Mesenchymal stem cell (in vitro differentiated cells and primary cell): Measurements from ENCODE around the gene ADD3.
A peak's percentile ranks its signal among the peaks of the same experiment; 100 is the strongest.

Experiments used
- DNase-seq: peaks from one replicate; pipeline ENCODE4 v3.0.0-alpha.2; 2013
- H2AFZ ChIP-seq: one replicate; pipeline ENCODE4 v1.6.1; 2013; ENCODE audit warnings: low read depth, mild to moderate bottlenecking, control low read depth, inconsistent platforms, low read length, moderate library complexity
- H2AK5ac ChIP-seq: 2 replicates; pipeline ENCODE4 v1.6.1; 2013; ENCODE audit warnings: low read length, moderate library complexity, mild to moderate bottlenecking, inconsistent platforms; ENCODE audit not compliant: severe bottlenecking
- H2BK120ac ChIP-seq: one replicate; pipeline ENCODE4 v1.6.1; 2013; ENCODE audit warnings: low read depth, mild to moderate bottlenecking, inconsistent platforms, low read length, moderate library complexity
- H2BK12ac ChIP-seq, 2 experiments: one replicate each; pipeline ENCODE4 v1.6.1; 2013; ENCODE audit warnings: inconsistent platforms in 2 of 2, low read length in 2 of 2, mild to moderate bottlenecking in 2 of 2, moderate library complexity in 2 of 2, control low read depth in 1 of 2
- H2BK15ac ChIP-seq: one replicate; pipeline ENCODE4 v1.6.1; 2013; ENCODE audit warnings: mild to moderate bottlenecking, low read depth, inconsistent platforms; ENCODE audit not compliant: poor library complexity, severe bottlenecking
- H2BK5ac ChIP-seq: 2 replicates; pipeline ENCODE4 v1.6.1; 2013; ENCODE audit warnings: low read depth, mild to moderate bottlenecking, low read length, control low read depth, inconsistent platforms; ENCODE audit not compliant: poor library complexity, severe bottlenecking
- H3K14ac ChIP-seq, 2 experiments: one replicate each; pipeline ENCODE4 v1.6.1; 2013; ENCODE audit warnings: inconsistent platforms in 2 of 2, low read length in 2 of 2, control low read depth in 1 of 2, mild to moderate bottlenecking in 1 of 2, moderate library complexity in 1 of 2
- H3K18ac ChIP-seq, 2 experiments: one replicate each; pipeline ENCODE4 v1.6.1; 2013; ENCODE audit warnings: inconsistent platforms in 2 of 2, low read length in 2 of 2, control low read depth in 1 of 2, low read depth in 1 of 2, mild to moderate bottlenecking in 1 of 2
- H3K23ac ChIP-seq, 2 experiments: one replicate each; pipeline ENCODE4 v1.6.1; 2013; ENCODE audit warnings: inconsistent platforms in 2 of 2, low read length in 2 of 2, mild to moderate bottlenecking in 2 of 2, moderate library complexity in 2 of 2, control low read depth in 1 of 2
- H3K27ac ChIP-seq: 2 replicates; pipeline ENCODE4 v1.5.1; 2013; ENCODE audit warnings: mild to moderate bottlenecking, moderate library complexity, low read length, control low read depth, inconsistent platforms; ENCODE audit not compliant: poor library complexity, severe bottlenecking
- H3K27me3 ChIP-seq, 2 experiments: 2 replicates each; pipeline versions ENCODE4 v1.6.1 to v1.7.0; 2013; ENCODE audit warnings: low read length in 2 of 2, mild to moderate bottlenecking in 2 of 2, moderate library complexity in 2 of 2, control low read depth in 1 of 2, inconsistent platforms in 1 of 2; ENCODE audit not compliant: control insufficient read depth in 1 of 2, insufficient read depth in 1 of 2
- H3K36me3 ChIP-seq, 2 experiments: 2 replicates each; pipeline versions ENCODE4 v1.6.1 to v1.7.0; 2013; ENCODE audit warnings: low read length in 2 of 2, control low read depth in 1 of 2, inconsistent platforms in 1 of 2, low read depth in 1 of 2, mild to moderate bottlenecking in 1 of 2; ENCODE audit not compliant: insufficient read depth in 2 of 2, control insufficient read depth in 1 of 2
- H3K4ac ChIP-seq, 2 experiments: one replicate each; pipeline ENCODE4 v1.6.1; 2013; ENCODE audit warnings: inconsistent platforms in 2 of 2, low read length in 2 of 2, mild to moderate bottlenecking in 2 of 2, moderate library complexity in 2 of 2, control low read depth in 1 of 2, low read depth in 1 of 2
- H3K4me1 ChIP-seq: 2 replicates; pipeline ENCODE4 v1.6.1; 2013; ENCODE audit warnings: low read depth, low read length, control low read depth; ENCODE audit not compliant: control insufficient read depth, insufficient read depth
- H3K4me2 ChIP-seq: 2 replicates; pipeline ENCODE4 v1.6.1; 2013; ENCODE audit warnings: low read length, mild to moderate bottlenecking, inconsistent platforms; ENCODE audit not compliant: poor library complexity, severe bottlenecking
- H3K4me3 ChIP-seq, 2 experiments: 2 replicates each; pipeline versions ENCODE4 v1.5.1 to v1.7.0; 2013; ENCODE audit warnings: low read length in 2 of 2, mild to moderate bottlenecking in 2 of 2, control low read depth in 1 of 2, low read depth in 1 of 2; ENCODE audit not compliant: insufficient read depth in 1 of 2
- H3K79me1 ChIP-seq: replicated peaks from 2 replicates; pipeline ENCODE4 v1.6.1; 2013; ENCODE audit warnings: mild to moderate bottlenecking, control low read depth, low read length, inconsistent platforms; ENCODE audit not compliant: poor library complexity, severe bottlenecking
- H3K9ac ChIP-seq: 2 replicates; pipeline ENCODE4 v1.7.0; 2013; ENCODE audit warnings: mild to moderate bottlenecking, low read length, moderate library complexity
- H3K9me3 ChIP-seq: 2 replicates; pipeline ENCODE4 v1.7.0; 2013; ENCODE audit warnings: mild to moderate bottlenecking, low read length; ENCODE audit not compliant: control insufficient read depth
- H4K8ac ChIP-seq: one replicate; pipeline ENCODE4 v1.6.1; 2013; ENCODE audit warnings: inconsistent platforms, mild to moderate bottlenecking, low read length, moderate library complexity
- H4K91ac ChIP-seq: one replicate; pipeline ENCODE4 v1.6.1; 2013; ENCODE audit warnings: mild to moderate bottlenecking, low read length, inconsistent platforms
- WGBS: methylation state at CpG from one replicate; pipeline ENCODE4 v1.1.7; 2013; ENCODE audit warnings: mixed read lengths; 5-methylcytosine and 5-hydroxymethylcytosine counted together

Gene ADD3

GRCh38 chr10:110029450-110029849, 21.7 kb downstream of the ADD3 start:
- Histone ChIP-seq H4K91ac (no peak overlapping the region), H2BK120ac (no peak overlapping the region), H3K79me1 (peaks cover 23% of the 10 kb centered on the region), H2AK5ac (no peak overlapping the region), H3K4me1 (no peaks in the 10 kb centered on the region), H3K27me3 (no peaks in the 10 kb centered on the region), H2AFZ (no peak overlapping the region), H3K18ac (no peak overlapping the region), H3K23ac (no peak overlapping the region), H2BK12ac (no peak overlapping the region), H3K27ac (no peak overlapping the region), H3K9ac (no peak overlapping the region), H3K14ac (no peak overlapping the region), H2BK5ac (no peak overlapping the region), H3K4me2 (no peak overlapping the region), H3K9me3 (no peaks in the 10 kb centered on the region), H3K4ac (no peak overlapping the region), H3K4me3 (no peak overlapping the region), H3K36me3 (peaks cover 0 to 3% of the 10 kb centered on the region in 2 experiments), H2BK15ac (no peak overlapping the region), H4K8ac (no peak overlapping the region)
- no peak for DNase-seq
- no CpG with 5 or more reads among the region's 2 CpGs for WGBS

- Histone ChIP-seq H2AFZ (no peak overlapping the region), H2BK15ac (no peak overlapping the region), H2BK12ac (no peak overlapping the region), H3K36me3 (peaks cover 0 to 3% of the 10 kb centered on the region in 2 experiments), H2BK5ac (no peak overlapping the region), H3K4me3 (no peak overlapping the region), H4K91ac (no peak overlapping the region), H3K14ac (no peak overlapping the region), H2BK120ac (no peak overlapping the region), H3K4me2 (no peak overlapping the region), H2AK5ac (no peak overlapping the region), H3K18ac (no peak overlapping the region), H3K79me1 (peaks cover 21% of the 10 kb centered on the region), H3K27ac (no peak overlapping the region), H3K4me1 (peaks cover 3% of the 10 kb centered on the region), H3K9me3 (no peaks in the 10 kb centered on the region), H4K8ac (no peak overlapping the region), H3K9ac (peak overlapping the region; percentile 22), H3K23ac (no peak overlapping the region), H3K27me3 (no peaks in the 10 kb centered on the region), H3K4ac (no peak overlapping the region)
- no peak for DNase-seq
- 96% methylated on average over 1 of the region's 4 CpGs for WGBS
Observed at GRCh38 chr10:110032801-110033700, 25.3 kb downstream of the ADD3 start.

GRCh38 chr10:110033701-110034235, 26.0 kb downstream of the ADD3 start:
- Histone ChIP-seq H3K18ac (no peak overlapping the region), H3K9me3 (no peaks in the 10 kb centered on the region), H2BK15ac (no peak overlapping the region), H3K27ac (no peak overlapping the region), H4K91ac (no peak overlapping the region), H3K4me3 (no peak overlapping the region), H4K8ac (no peak overlapping the region), H2AFZ (no peak overlapping the region), H3K9ac (no peak overlapping the region), H2BK12ac (no peak overlapping the region), H3K4me1 (peaks cover 3% of the 10 kb centered on the region), H2BK5ac (no peak overlapping the region), H3K27me3 (no peaks in the 10 kb centered on the region), H3K79me1 (peaks cover 22% of the 10 kb centered on the region), H2AK5ac (no peak overlapping the region), H3K23ac (no peak overlapping the region), H2BK120ac (no peak overlapping the region), H3K4me2 (no peak overlapping the region), H3K4ac (no peak overlapping the region), H3K36me3 (peaks cover 0 to 3% of the 10 kb centered on the region in 2 experiments), H3K14ac (no peak overlapping the region)
- WGBS, result no CpG with 5 or more reads among the region's 2 CpGs
- DNase-seq, result peak; percentile 27

- no peak for DNase-seq
- no peak overlapping the region for H2AFZ ChIP-seq
- no peak overlapping the region for H3K23ac ChIP-seq
- H3K14ac ChIP-seq, result no peak overlapping the region
- H4K8ac ChIP-seq, result no peak overlapping the region
- H3K27me3 ChIP-seq, result no peaks in the 10 kb centered on the region
- H4K91ac ChIP-seq, result no peak overlapping the region
- no peak overlapping the region for H3K4me3 ChIP-seq
- H3K4me1 ChIP-seq, result peaks cover 3% of the 10 kb centered on the region
- H3K4ac ChIP-seq, result no peak overlapping the region
- H3K4me2 ChIP-seq, result no peak overlapping the region
- H2BK120ac ChIP-seq, result no peak overlapping the region
- H2BK15ac ChIP-seq, result no peak overlapping the region
- H3K79me1 ChIP-seq, result peaks cover 22% of the 10 kb centered on the region
- H3K36me3 ChIP-seq, result peaks cover 0 to 3% of the 10 kb centered on the region in 2 experiments
- no CpG with 5 or more reads among the region's 2 CpGs for WGBS
- H3K27ac ChIP-seq, result no peak overlapping the region
- no peaks in the 10 kb centered on the region for H3K9me3 ChIP-seq
- no peak overlapping the region for H2AK5ac ChIP-seq
- H2BK5ac ChIP-seq, result no peak overlapping the region
- no peak overlapping the region for H3K18ac ChIP-seq
- H2BK12ac ChIP-seq, result no peak overlapping the region
- no peak overlapping the region for H3K9ac ChIP-seq
Observed at GRCh38 chr10:110034596-110034995, 26.8 kb downstream of the ADD3 start.
